Pancreas (tissue), 10 donors: ENCODE measurements around the gene LY6G6C. TPM values are rescaled to one million over a fixed set of nuclear protein-coding genes. Genes with fewer than 3 reads are reported as not detected.

ENCODE experiments used
- ATAC-seq, 4 donors: fragments of 200-7000 bp; cut with Tn5 transposase; one replicate each; pipeline versions ENCODE4 v1.8.0 to v1.9.1; 2020; ENCODE audit warnings: mild to moderate bottlenecking in 4 of 4, moderate library complexity in 4 of 4
- DNase-seq, 6 donors: peaks; one replicate each; pipeline ENCODE4 v3.0.0-alpha.2; 2020
- FAIRE-seq: peaks from 2 replicates; lab custom pipeline; 2012; peaks lifted over from hg19 to GRCh38; lab: Jason Lieb, UNC
- H3K27ac ChIP-seq, 4 donors: fragments of 200-600 bp; sonication (generic); 1 replicate in 3 of 4; 2 replicates in 1 of 4; pipeline versions ENCODE4 v1.5.0 to v1.8.0; 2020
- H3K27me3 ChIP-seq, 4 donors: fragments of 200-600 bp; one replicate each; pipeline ENCODE4 v1.8.0; 2021
- H3K36me3 ChIP-seq, 3 donors: fragments of 200-600 bp; sonication (generic) in 1 of 3; one replicate each; pipeline versions ENCODE4 v1.5.0 to v1.8.0; 2020 to 2021
- H3K4me1 ChIP-seq, 3 donors: fragments of 200-600 bp; one replicate each; pipeline ENCODE4 v1.8.0; 2021
- H3K4me3 ChIP-seq, 4 donors: fragments of 200-600 bp; sonication (generic) in 2 of 4; one replicate each; pipeline versions ENCODE4 v1.5.0 to v1.8.0; 2020 to 2021
- H3K9me3 ChIP-seq, 4 donors: fragments of 200-600 bp; one replicate each; pipeline ENCODE4 v1.8.0; 2021
- CTCF ChIP-seq, 4 donors: fragments of 200-600 bp; sonication (generic) in 3 of 4; IDR thresholded peaks; one replicate each; pipeline versions ENCODE4 v1.5.0 to v1.8.0; 2021; ENCODE audit warnings: antibody characterized with exemption in 4 of 4
- WGBS, 2 donors: extraction: QIAGEN DNeasy Blood & Tissue Kit; methylation state at CpG; one replicate each; pipeline ENCODE4 v1.1.7; 2013; 5-methylcytosine and 5-hydroxymethylcytosine counted together
- intact Hi-C, 3 donors: fragments of 100-400 bp; cut with DNase I; formaldehyde crosslinking; loops; one replicate each; pipeline versions ENCODE4 v1.11.1 to v1.14.2; 2022
- polyA plus RNA-seq, 2 donors: library from polyadenylated mRNA; stranded (reverse); fragments of 200-250 nt; gene quantifications; one replicate each; pipeline ENCODE4 v1.2.3, GENCODE V29; 2013
- total RNA-seq, 6 donors: library from RNA; stranded (reverse); fragmentation: NEBNext Ultra II Directional in 4 of 6; extraction: Animal tissue kit (Norgen Biotek cat#: 25700) in 4 of 6; gene quantifications; one replicate each; pipeline versions ENCODE4 v1.2.1 to v1.2.4, GENCODE V29; 2021 to 2023
- donor health status: healthy with polysubstance abuse.
- donor health status: DM: no; HTN: no; CAD: no; lungs with moderate emphysema.
- donor health status: DM: no; HTN: no; CAD: no.
- donor health status: control.
- donor health status: control.
- donor health status: Bipolar disorder and iron deficiency.
- donor health status: DM: yes; HTN: yes; CAD: no.
- donor health status: DM: no; HTN: no; CAD: no.
- donor health status: DM: no; HTN: no; CAD: no.
- donor health status: DM: yes; HTN: yes; CAD: no.

Gene LY6G6C
- total and polyA plus RNA-seq, 8 donors: not detected

GRCh38 chr6:31736021-31736767 is 14.6 kb upstream of the LY6G6C start, which contains the start of gene CLIC1:
TSS of gene CLIC1 (minus strand) at chr6:31736530. CDS start at chr6:31736300, 230 bp downstream.
- H3K27ac ChIP-seq: peak within 1 kb of the TSS; percentile 76 to 92 (median 86)
- peak; percentile 77 to 92 (median 87) for DNase-seq
- intact Hi-C loops: no loop called here
- peak within 1 kb of the TSS; percentile 34 to 69 (median 52) for H3K4me3 ChIP-seq
- 0 to 1% methylated on average over 23 to 24 of the region's 24 CpGs for WGBS, 2 donors
- H3K4me1 ChIP-seq: peaks cover 22 to 33% (median 30%) of the 10 kb centered on the region in 3 donors
- ATAC-seq: peak; percentile 62 to 68 (median 66)
- H3K36me3 ChIP-seq: peaks cover 0 to 21% (median 17%) of the 10 kb centered on the region in 3 donors
- no peak for TF ChIP-seq CTCF (IDR thresholded peaks at IDR 0.05)
- no peak for FAIRE-seq
- no peaks in the 10 kb centered on the region for H3K27me3 ChIP-seq
- no peaks in the 10 kb centered on the region for H3K9me3 ChIP-seq

DNA sequence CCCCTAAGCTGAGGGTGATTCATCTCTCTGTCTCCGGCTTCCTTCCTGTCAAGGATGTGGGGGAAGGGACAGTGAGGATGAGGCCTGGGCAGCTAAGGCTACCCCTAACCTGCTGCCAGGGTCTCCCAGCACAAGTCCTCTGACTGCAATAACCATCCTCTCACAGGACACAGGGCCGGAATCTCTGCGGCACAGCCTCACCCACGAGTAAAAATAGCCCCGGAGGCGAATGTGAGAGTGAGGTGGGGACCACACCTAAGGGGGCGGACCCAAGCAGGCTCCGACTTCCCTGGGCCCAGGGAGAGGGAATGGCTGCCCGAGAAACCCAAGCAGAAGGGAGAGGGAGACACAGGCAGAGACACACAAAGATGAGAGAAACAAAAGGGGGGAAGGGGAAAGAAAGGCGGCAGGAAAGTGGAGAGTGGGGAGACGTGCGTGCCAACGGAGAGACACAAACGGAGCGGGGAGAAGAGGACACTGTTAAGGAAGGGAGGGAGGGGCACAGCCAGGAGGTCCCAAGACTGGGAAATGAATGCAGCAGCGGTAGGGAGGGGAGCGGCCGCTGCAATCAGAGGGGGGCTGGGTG is 13.4 kb upstream of the LY6G6C start:
- H3K9me3 ChIP-seq: no peaks in the 10 kb centered on the region
- FAIRE-seq (no peak), DNase-seq (no peak), ATAC-seq (peak in 1 of 4 donors; percentile 6)
- H3K4me1 ChIP-seq: peaks cover 22 to 33% (median 26%) of the 10 kb centered on the region in 3 donors
- no peak for TF ChIP-seq CTCF (IDR thresholded peaks at IDR 0.05)
- H3K27ac ChIP-seq: peak overlapping the region in 3 of 4 donors; percentile 33 to 89 (median 71)
- H3K27me3 ChIP-seq: no peaks in the 10 kb centered on the region
- 24 to 28% methylated on average over 17 to 18 of the region's 18 CpGs for WGBS, 2 donors
- intact Hi-C loops: no loop called here
- H3K4me3 ChIP-seq: peak overlapping the region; percentile 16 to 69 (median 39)
- H3K36me3 ChIP-seq: peaks cover 0 to 21% (median 17%) of the 10 kb centered on the region in 3 donors

- ATAC-seq (no peak), FAIRE-seq (no peak), DNase-seq (no peak)
- Histone ChIP-seq H3K36me3 (peaks cover 0 to 21% (median 17%) of the 10 kb centered on the region in 3 donors), H3K4me1 (peaks cover 22 to 31% (median 26%) of the 10 kb centered on the region in 3 donors), H3K27ac (peak overlapping the region in 2 of 4 donors; percentile 71 to 89), H3K27me3 (no peaks in the 10 kb centered on the region), H3K9me3 (no peaks in the 10 kb centered on the region), H3K4me3 (peak overlapping the region in 2 of 4 donors; percentile 62 to 69)
- 56 to 70% methylated on average over 2 of the region's 2 CpGs for WGBS, 2 donors
- no peak for TF ChIP-seq CTCF (IDR thresholded peaks at IDR 0.05)
- intact Hi-C loops: no loop called here
Observed at GRCh38 chr6:31734247-31734820, 12.8 kb upstream of the LY6G6C start.

DNA sequence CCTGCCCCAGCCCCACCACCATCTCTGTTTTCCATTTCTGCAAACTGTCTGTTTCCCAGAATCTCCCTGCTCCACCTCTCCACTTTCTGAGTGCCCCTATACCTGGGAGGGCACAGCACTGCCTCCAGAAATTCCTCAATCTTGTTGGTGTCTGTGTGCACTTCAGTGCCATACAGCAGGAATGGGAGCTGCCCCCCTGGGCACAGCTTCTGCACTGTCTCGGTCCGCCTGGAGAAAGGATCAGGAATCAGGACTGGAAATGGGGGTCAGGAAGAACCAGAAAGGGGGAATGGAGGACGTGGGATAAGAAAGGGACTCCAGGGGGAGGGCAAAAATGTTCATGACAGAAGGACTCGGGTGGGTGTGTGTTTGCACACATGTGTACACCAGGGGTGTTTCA is 12.2 kb upstream of the LY6G6C start:
- DNase-seq (no peak), FAIRE-seq (no peak), ATAC-seq (no peak)
- no peak for TF ChIP-seq CTCF (IDR thresholded peaks at IDR 0.05)
- Histone ChIP-seq H3K27me3 (no peaks in the 10 kb centered on the region), H3K27ac (no peak overlapping the region), H3K4me1 (peaks cover 21 to 26% (median 21%) of the 10 kb centered on the region in 3 donors), H3K36me3 (peaks cover 0 to 21% (median 17%) of the 10 kb centered on the region in 3 donors), H3K9me3 (no peaks in the 10 kb centered on the region), H3K4me3 (no peak overlapping the region)
- WGBS, 2 donors: 85% methylated on average over 4 of the region's 4 CpGs
- intact Hi-C loops: no loop called here
